HEK293T (cell line): ENCODE results near the gene TIMM44.

Source experiments
- CTBP1 ChIP-seq: fragments of 450-650 bp; IDR thresholded peaks from 2 replicates; pipeline ENCODE4 v1.6.1; 2016; ENCODE audit warnings: borderline replicate concordance
- FOXA1 ChIP-seq: fragments of 450-650 bp; IDR thresholded peaks from 2 replicates; pipeline ENCODE4 v1.6.1; 2016; ENCODE audit warnings: mild to moderate bottlenecking
- FOXK2 ChIP-seq: fragments of 450-650 bp; IDR thresholded peaks from 2 replicates; pipeline ENCODE4 v1.6.1; 2016; ENCODE audit warnings: mild to moderate bottlenecking
- FOXM1 ChIP-seq: fragments of 450-650 bp; IDR thresholded peaks from 2 replicates; pipeline ENCODE4 v1.6.1; 2017; ENCODE audit warnings: mild to moderate bottlenecking, borderline replicate concordance
- LEF1 ChIP-seq: fragments of 450-650 bp; IDR thresholded peaks from 2 replicates; pipeline ENCODE4 v1.6.1; 2017; ENCODE audit warnings: mild to moderate bottlenecking, borderline replicate concordance
- SP1 ChIP-seq: fragments of 450-650 bp; IDR thresholded peaks from 2 replicates; pipeline ENCODE4 v1.6.1; 2017
- SUZ12 ChIP-seq: fragments of 450-650 bp; IDR thresholded peaks from 2 replicates; pipeline ENCODE4 v1.6.1; 2016; ENCODE audit warnings: mild to moderate bottlenecking
- TARDBP ChIP-seq: fragments of 450-650 bp; IDR thresholded peaks from 2 replicates; pipeline ENCODE4 v1.6.1; 2016
- ZNF384 ChIP-seq: fragments of 450-650 bp; IDR thresholded peaks from 2 replicates; pipeline ENCODE4 v1.6.1; 2016

GRCh38 chr19:7881910-7882309, 61.6 kb downstream of the TIMM44 start:
- TF ChIP-seq FOXK2 (no peak), SP1 (no peak), ZNF384 (no peak), SUZ12 (no peak), CTBP1 (no peak), FOXA1 (no peak), FOXM1 (no peak), TARDBP (no peak), LEF1 (no peak)
